NCI-H146 treated with DMSO at 0.1 percent for 48 hours (cell line): ENCODE results near the gene YPEL5.

ENCODE experiments used
- DNase-seq: peaks from one replicate; lab custom pipeline; 2025; ENCODE audit not compliant: unreplicated experiment; lab: John Stamatoyannopoulos, UW

The YPEL5 gene

DNA sequence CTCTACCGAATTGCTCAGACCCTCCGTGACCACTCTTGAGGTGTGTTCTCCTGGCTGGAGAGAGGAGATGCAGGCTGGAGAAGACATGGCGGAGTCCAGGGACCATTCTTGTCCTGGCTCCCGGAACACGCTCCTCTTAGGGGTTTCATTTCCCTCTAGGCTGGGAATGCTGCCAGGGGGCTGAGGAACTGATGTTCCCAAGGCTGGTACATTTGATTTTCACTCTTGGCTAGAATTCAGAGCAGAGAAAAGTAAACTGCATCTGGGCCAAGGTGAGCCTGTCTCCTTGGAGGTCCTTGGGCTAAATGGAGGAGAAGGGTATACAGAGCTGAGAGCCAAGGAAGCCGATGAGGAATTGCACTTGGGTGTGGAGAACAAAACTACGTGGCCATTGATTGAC lies 56.3 kb downstream of the YPEL5 start:
- DNase-seq: no peak

DNA sequence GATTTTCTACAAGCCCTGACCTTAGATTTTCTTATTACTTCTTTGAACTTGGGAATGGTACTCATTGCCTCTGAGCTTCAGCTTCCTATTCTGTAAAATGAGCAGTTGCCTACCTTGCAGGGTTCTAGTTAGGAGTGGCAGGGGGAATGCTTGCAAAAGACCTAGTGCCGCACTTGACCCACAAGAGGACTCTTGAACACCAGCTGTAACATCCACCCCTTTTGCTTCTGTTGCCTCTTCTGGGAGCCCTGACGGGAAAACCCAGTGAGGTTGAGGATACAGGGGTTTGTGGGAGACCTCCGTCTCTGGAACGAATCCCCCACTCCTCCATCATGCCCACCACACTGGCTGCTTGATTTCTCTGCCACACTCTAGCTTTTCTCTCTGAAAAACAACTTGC lies 57.5 kb downstream of the YPEL5 start:
- DNase-seq: no peak

DNA sequence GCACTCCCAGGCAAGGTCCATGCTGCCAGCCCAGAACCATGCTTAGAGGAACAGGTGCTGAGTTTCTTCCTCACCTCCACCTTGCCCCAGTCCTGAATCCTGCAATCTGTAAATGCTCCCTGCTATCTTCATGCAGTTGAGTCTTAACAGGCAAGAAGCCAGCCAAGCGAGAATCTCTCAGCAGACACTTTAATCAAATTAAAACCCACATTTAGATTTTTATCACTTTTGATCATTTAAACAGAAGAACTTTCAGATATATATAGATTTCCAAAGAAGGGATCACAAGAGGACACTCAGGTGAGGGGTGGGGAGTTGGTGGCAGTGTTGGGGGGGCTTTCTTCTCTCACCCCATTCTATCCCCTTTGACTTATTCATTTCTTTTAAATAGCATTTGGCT lies 58.6 kb downstream of the YPEL5 start:
- DNase-seq: no peak

DNA sequence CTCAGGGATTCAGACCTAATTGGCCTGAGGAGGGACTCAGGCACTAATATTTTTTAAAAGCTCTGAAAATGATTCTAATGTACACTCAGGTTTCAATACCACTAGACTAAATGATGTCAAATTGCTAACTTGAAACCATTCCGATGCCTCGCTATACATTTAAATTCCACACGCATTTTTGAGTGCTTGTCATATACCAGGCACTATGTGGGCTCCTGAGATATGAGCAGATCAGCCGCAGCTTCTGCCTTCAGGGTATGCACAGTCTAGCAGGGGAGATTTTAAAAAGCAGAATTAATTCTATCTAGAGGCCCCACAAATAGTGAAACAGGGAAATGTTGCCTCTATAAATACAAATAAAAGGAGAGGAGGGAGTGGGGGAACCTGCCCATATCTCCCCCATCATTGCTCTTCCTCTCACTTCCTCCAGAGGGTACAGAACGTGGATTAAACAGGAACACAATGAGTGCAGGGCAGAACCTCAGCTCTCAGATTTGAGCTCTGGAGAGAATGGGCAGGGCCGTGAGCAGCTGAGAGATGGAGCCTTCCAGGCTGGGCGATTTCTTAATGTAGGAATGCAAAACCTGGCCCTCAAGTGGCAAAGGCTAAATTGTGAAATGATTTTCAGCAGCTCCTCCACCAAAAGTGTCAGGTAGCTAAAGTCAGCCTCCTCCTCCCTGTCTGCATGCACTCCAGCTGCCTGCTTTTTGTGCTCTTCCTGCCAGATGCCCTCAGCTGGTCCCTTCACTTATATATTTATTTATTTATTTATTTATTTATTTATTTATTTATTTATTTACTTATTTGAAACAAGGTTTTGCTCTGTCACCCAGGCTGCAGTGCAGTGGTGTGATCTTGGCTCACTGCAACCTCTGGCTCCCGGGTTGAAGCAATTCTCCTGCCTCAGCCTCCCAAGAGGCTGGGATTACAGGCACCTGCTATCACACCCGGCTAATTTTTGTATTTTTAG lies 59.9 kb downstream of the YPEL5 start:
- no peak for DNase-seq

DNA sequence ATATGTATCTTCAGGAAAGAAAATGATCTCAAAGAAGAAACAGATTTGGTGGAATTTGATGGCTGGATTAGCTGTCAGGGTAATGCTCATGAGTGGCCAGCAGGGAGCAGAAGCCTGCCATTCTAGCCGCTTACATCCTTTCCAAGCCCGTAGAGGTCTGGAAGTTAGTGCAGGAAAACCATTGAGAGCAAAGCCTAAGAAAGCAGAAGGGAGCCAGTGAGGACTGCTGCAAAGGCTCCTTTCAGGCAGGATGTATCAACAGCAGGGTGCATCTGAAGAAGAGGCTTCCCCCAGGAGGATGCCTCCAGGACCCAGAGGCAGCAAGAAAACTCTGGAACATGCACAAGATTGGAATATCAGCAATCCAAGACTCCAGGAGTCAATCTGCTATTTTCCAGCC lies 61.6 kb downstream of the YPEL5 start:
- DNase-seq: peak; percentile 35

DNA sequence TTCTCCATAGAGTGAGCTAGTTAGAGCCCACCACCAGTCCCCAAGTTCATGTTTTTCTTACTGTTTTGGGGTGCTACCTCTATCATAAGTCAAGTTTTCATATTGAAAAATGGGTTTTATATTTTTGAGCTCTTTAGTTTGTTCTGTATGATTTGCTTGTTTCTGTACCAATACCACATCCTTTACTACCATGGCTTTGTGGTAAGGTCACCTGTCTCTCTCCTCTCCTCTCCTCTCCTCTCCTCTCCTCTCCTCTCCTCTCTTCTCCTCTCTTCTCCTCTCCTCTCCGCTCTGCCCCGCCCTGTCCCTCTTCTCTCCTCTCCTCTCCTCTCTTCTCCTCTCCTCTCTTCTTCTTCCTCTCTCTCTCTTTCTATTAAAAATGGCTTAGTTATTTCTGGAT lies 62.4 kb downstream of the YPEL5 start:
- no peak for DNase-seq
